Measurements from ENCODE around the gene GRIN1. TPM values are rescaled to one million over a fixed set of nuclear protein-coding genes. Genes with fewer than 3 reads are reported as not detected.

Gene GRIN1
- total and polyA plus RNA-seq, 2 of the 8 experiments (the other 6 are each of a cell fraction or from before 2014, with no cell fraction given) = 0.48 to 2.1 TPM

- no peak for TF ChIP-seq CTBP2 (IDR thresholded peaks at IDR 0.05; ENCODE audit: borderline replicate concordance, insufficient read depth, insufficient read length, low read length)
- no peak for TF ChIP-seq MAX (IDR thresholded peaks at IDR 0.05)
Observed at GRCh38 chr9:137110911-137111787, 27.8 kb upstream of the GRIN1 start (continued).

Measured in H1 (cell line).